Sigmoid colon (tissue), 3 donors: ENCODE results near the gene BTBD9.

Source experiments
- CTCF ChIP-seq, 4 experiments: fragments of 450-650 bp in 3 of 4; fragments of 200-600 bp in 1 of 4; IDR thresholded peaks; one replicate each; pipeline ENCODE4 v1.5.1; 2016 to 2019; ENCODE audit warnings: antibody characterized with exemption in 4 of 4, mild to moderate bottlenecking in 3 of 4, moderate library complexity in 2 of 4
- POLR2A ChIP-seq, 2 donors: fragments of 450-650 bp; IDR thresholded peaks; one replicate each; pipeline ENCODE4 v1.6.1; 2016; ENCODE audit warnings: antibody characterized with exemption in 2 of 2, mild to moderate bottlenecking in 2 of 2, moderate library complexity in 2 of 2

GRCh38 chr6:38678178-38678760, 38.5 kb upstream of the BTBD9 start:
- TF ChIP-seq POLR2A (IDR thresholded peaks at IDR 0.05): no peak
- no peak for TF ChIP-seq CTCF (IDR thresholded peaks at IDR 0.05)
